ENCODE results near the gene CNTNAP2.
"Not testable (repeated sequence)": the region's sequence is repeated elsewhere in the genome, so short reads cannot be mapped to it uniquely, and the experiment has no call there.

CNTNAP2 gene

GRCh38 chr7:147731311-147731710, 1614.7 kb downstream of the CNTNAP2 start:
- no peaks in the 10 kb centered on the region for H3F3A ChIP-seq (ENCODE audit: insufficient read depth)
- no peak overlapping the region for H3K27ac ChIP-seq (ENCODE audit: low read depth, low read length)
- no peaks in the 10 kb centered on the region for H3K36me3 ChIP-seq (ENCODE audit: low read length)
- no peak overlapping the region for H2AFZ ChIP-seq (ENCODE audit: low read depth, low read length, severe bottlenecking)
- no peaks in the 10 kb centered on the region for H3K9me2 ChIP-seq (replicated peaks; ENCODE audit: insufficient read depth, low read length)
- H3K79me2 ChIP-seq (ENCODE audit: insufficient read depth, low read length), result no peaks in the 10 kb centered on the region
- TF ChIP-seq CTCF (IDR thresholded peaks at IDR 0.05; ENCODE audit: insufficient read depth, low read length, poor library complexity, severe bottlenecking), result no peak
- no peak for TF ChIP-seq EZH2phosphoT487 (conservative IDR thresholded peaks at IDR 0.05; ENCODE audit: low read length)
- H3K27me3 ChIP-seq (ENCODE audit: low read length), result no peaks in the 10 kb centered on the region
- no peaks in the 10 kb centered on the region for H3K9me3 ChIP-seq (ENCODE audit: insufficient read depth, low read length)
- no peak overlapping the region for H3K4me3 ChIP-seq (ENCODE audit: insufficient read depth, low read length, poor library complexity, severe bottlenecking)
- H3K4me2 ChIP-seq (ENCODE audit: low read depth, low read length, poor library complexity, severe bottlenecking), result no peak overlapping the region
- no peak overlapping the region for H3K9ac ChIP-seq (ENCODE audit: low read length)
- no peaks in the 10 kb centered on the region for H4K20me1 ChIP-seq (ENCODE audit: low read depth, low read length)

- not testable (repeated sequence) for H4K20me1 ChIP-seq (ENCODE audit: low read depth, low read length); H3F3A ChIP-seq (ENCODE audit: insufficient read depth); H2AFZ ChIP-seq (ENCODE audit: low read depth, low read length, severe bottlenecking); H3K36me3 ChIP-seq (ENCODE audit: low read length); H3K4me2 ChIP-seq (ENCODE audit: low read depth, low read length, poor library complexity, severe bottlenecking); H3K9me2 ChIP-seq (replicated peaks; ENCODE audit: insufficient read depth, low read length); H3K27me3 ChIP-seq (ENCODE audit: low read length); H3K4me3 ChIP-seq (ENCODE audit: insufficient read depth, low read length, poor library complexity, severe bottlenecking); H3K9me3 ChIP-seq (ENCODE audit: insufficient read depth, low read length); H3K27ac ChIP-seq (ENCODE audit: low read depth, low read length); H3K9ac ChIP-seq (ENCODE audit: low read length); H3K79me2 ChIP-seq (ENCODE audit: insufficient read depth, low read length)
Measured at GRCh38 chr7:147737559-147738214, 1621.1 kb downstream of the CNTNAP2 start.

- Histone ChIP-seq H3K79me2 (ENCODE audit: insufficient read depth, low read length) (no peaks in the 10 kb centered on the region), H3K9me3 (ENCODE audit: insufficient read depth, low read length) (no peaks in the 10 kb centered on the region), H4K20me1 (ENCODE audit: low read depth, low read length) (no peaks in the 10 kb centered on the region), H2AFZ (ENCODE audit: low read depth, low read length, severe bottlenecking) (no peak overlapping the region), H3K4me2 (ENCODE audit: low read depth, low read length, poor library complexity, severe bottlenecking) (no peak overlapping the region), H3F3A (ENCODE audit: insufficient read depth) (no peaks in the 10 kb centered on the region), H3K27me3 (ENCODE audit: low read length) (no peaks in the 10 kb centered on the region), H3K9me2 (replicated peaks; ENCODE audit: insufficient read depth, low read length) (no peaks in the 10 kb centered on the region), H3K27ac (ENCODE audit: low read depth, low read length) (no peak overlapping the region), H3K36me3 (ENCODE audit: low read length) (no peaks in the 10 kb centered on the region), H3K9ac (ENCODE audit: low read length) (no peak overlapping the region), H3K4me3 (ENCODE audit: insufficient read depth, low read length, poor library complexity, severe bottlenecking) (no peak overlapping the region)
- no peak for TF ChIP-seq EZH2phosphoT487 (conservative IDR thresholded peaks at IDR 0.05; ENCODE audit: low read length)
- no peak for TF ChIP-seq CTCF (IDR thresholded peaks at IDR 0.05; ENCODE audit: insufficient read depth, low read length, poor library complexity, severe bottlenecking)
Measured at GRCh38 chr7:147742301-147742700, 1625.7 kb downstream of the CNTNAP2 start.

DNA sequence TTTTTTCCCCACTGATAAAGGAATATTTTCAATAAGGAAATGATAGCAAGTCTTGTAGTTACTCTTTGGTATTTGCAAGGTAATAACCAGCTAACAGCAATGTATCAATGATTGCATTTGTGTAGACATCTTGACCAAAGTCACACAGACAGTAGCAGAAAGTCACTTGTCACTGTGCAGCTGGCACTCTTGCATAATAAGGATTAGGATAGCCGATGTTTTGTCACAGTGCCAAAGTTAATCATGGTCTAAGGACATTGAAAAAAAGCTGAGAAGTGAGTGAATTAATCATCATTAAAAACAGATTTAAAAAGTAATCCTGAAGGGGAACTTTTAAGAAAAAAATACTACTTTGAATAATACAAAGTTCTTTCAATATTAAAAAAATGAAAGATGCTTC, 1639.7 kb downstream of the CNTNAP2 start:
- Histone ChIP-seq H3K9me3 (ENCODE audit: insufficient read depth, low read length) (no peaks in the 10 kb centered on the region), H3K27me3 (ENCODE audit: low read length) (no peaks in the 10 kb centered on the region), H3K36me3 (ENCODE audit: low read length) (no peaks in the 10 kb centered on the region), H3K9ac (ENCODE audit: low read length) (no peak overlapping the region), H3K4me2 (ENCODE audit: low read depth, low read length, poor library complexity, severe bottlenecking) (no peak overlapping the region), H3K4me3 (ENCODE audit: insufficient read depth, low read length, poor library complexity, severe bottlenecking) (no peak overlapping the region), H4K20me1 (ENCODE audit: low read depth, low read length) (no peaks in the 10 kb centered on the region), H3K9me2 (replicated peaks; ENCODE audit: insufficient read depth, low read length) (no peaks in the 10 kb centered on the region), H3F3A (ENCODE audit: insufficient read depth) (no peaks in the 10 kb centered on the region), H2AFZ (ENCODE audit: low read depth, low read length, severe bottlenecking) (no peak overlapping the region), H3K27ac (ENCODE audit: low read depth, low read length) (no peak overlapping the region), H3K79me2 (ENCODE audit: insufficient read depth, low read length) (no peaks in the 10 kb centered on the region)
- TF ChIP-seq EZH2phosphoT487 (conservative IDR thresholded peaks at IDR 0.05; ENCODE audit: low read length) (no peak), CTCF (IDR thresholded peaks at IDR 0.05; ENCODE audit: insufficient read depth, low read length, poor library complexity, severe bottlenecking) (no peak)
